NCI-H345 treated with DMSO at 0.1 percent for 48 hours (cell line): ENCODE measurements around the gene RAE1.

ENCODE experiments used
- DNase-seq: peaks from one replicate; lab custom pipeline; 2025; ENCODE audit not compliant: unreplicated experiment; lab: John Stamatoyannopoulos, UW

Gene RAE1

DNA sequence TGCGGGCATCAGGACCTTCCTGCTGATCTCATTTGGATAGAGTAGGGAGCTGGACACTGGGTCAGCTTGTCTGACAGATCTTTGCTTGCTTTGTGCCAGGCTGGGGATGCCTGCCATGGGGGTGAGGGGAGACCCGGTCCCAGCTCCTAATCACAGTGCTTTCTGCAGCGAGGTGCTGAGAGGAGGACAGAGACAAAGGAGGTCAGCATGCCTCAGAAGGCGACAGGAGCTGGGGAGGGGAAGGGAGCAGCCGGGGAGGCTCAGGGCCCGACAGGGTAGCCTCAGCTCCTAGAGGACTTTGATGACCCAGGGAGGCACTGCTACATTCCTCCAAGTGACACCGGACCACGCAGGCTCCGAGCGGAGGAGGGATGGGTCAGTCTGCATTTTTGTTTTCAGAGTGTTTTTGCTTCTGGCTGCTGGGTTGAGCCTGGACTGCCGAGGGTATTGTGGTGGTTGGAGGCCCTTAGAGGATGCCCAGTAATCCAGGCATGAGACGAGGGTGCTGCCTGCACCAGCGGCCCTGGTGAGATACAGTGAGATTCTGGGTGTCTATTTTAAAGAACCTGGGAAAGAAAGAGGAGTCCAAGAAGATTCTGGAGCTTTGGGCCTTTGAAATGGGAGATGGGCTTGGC lies 48.0 kb downstream of the RAE1 start:
- DNase-seq = no peak

DNA sequence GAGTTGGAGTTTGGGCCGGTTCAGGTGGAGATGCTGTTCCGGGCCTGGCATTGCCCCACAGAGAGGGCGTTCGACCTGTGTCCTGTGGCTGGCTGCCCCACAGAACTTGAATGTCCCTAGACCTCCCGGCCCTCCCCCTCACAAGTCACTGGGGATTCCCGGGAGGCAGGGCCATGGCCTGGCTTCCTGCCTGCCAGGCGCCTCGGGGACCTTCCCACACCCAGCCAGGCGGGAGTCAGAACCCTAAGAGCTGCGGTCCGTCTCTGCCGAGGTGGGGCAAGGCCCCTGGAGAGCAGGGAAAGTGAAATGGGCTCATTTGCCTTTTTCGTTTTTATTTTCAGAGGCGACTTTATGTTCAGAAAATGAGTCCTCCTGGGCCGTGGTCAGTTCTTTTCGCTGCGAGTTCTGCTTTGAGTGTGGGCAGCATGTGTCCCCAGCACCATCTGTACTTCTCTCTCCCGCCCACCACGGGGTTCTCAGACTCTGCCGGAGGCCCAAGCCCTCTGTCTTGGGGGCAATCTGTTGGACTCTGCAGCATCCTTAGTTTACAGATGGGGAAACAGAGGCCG lies 48.6 kb downstream of the RAE1 start:
- no peak for DNase-seq

DNA sequence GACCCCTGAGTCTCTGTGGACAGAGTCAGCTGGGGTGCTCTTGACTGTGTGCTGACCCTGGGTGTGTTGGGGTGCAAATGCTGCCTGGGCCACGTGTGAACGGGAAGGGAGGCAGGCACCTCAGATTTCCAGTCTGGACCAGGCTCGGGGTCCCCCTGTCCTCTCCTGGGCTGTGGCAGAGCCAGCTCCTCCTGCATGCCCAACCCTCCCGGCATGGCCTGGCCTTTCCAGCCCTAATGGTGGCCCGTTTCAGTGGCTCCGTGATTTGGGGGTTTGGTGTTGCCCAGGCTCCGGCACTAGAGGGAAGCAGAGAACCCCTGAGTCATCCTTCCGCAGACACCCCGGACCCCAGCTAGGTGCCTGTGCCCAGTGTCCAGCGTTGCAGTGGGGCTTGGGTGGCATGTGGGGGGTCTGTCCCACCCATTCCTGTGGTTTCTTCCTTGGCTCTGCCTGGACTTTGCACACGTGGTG lies 49.2 kb downstream of the RAE1 start:
- DNase-seq = no peak

DNA sequence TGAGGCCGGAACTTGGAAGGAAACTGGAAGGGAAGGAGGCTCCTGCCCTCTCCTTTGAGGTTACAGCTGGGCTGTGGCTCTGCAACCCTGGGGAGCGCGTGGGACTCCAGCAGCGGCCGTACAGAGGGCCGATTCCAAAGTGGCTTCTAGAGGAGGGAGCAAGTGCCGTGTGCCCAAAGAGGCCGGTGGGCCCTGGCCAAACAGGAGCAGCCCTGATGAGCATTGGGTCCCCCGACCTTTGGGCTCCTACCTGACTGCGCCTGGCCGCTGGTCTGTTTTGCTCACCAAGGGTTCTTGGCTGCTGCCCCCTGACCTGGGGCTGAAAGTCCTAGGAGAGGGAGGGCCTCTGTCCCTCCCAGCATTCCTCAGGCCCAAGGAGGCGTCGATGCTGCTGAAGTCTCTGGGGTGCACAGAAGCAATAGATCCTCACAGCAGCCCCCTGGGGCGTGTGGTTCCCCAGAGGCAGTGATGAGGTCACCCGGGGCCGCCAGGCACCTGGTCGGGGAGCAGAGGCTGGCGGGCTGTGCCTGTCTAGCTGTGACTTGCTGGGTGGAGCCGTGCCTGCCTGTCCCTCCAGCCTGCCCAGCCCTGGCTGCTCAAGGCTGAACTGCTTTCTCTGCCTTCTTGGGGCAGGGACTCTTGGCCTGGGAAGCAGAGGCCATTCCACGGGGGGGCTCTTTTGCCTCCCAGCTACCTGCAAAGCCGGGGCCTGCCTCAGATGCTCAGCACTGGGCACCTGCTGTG lies 49.9 kb downstream of the RAE1 start:
- no peak for DNase-seq

DNA sequence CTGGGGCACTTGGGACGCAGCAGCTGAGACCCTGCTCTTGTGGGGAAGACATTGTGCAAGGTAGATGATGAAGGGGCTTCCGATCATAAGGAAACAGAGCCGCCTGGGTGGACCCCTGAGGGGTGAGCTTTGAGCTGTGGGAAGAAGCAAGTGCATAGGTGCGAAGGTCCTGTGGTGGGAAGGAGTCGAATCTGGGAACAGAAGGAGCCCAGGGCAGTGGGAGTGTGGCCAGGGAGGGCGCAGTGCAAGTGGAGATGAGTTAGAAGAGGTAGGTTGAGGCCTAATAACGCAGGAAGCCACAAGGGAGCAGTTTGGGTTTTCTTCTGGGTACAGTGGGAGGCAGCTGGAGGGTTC lies 50.5 kb downstream of the RAE1 start:
- no peak for DNase-seq

DNA sequence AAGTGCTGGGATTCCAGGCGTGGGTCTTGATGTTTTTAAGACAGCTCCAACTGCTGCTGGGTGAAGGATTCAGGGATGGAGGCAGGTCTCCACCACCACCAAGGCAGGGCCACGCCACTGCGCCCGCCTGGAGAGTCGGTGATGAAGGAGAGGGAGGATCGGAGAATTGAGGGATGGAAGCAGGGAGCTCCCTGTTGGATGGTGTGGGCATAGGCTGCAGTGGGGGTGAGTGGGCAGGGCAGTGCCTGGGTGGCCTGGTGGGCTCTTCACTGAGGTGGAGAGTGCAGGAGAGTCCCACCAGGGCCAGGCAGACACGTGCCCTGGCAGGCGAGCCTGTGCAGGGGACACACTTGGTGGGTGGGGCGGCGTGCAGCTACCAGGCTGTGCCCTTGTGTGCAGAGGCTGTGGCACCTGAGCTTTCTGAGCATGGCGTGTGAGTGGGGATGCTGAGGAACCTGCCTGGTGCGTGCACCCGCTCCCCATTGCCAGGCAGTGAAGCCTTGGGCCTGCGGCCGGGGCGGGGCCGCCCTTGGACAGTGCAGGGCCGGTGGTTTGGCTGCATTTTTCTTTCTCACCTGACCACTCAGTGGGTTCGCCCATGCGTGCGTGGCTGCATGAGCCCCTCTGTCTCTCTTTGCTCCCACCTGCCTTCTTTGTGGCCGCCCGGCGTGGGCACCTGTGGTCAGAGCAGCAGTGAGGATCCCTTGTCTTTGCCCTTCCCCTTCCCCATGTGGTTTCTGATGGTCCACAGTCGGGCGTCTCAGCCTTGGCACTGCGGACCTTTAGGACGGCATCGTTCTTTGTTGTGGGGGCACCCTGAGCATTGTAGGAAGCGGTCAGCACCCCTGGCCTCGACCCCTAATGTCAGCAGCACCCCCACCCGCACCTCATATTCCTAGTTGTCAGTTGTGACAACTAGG lies 51.4 kb downstream of the RAE1 start:
- DNase-seq = no peak

DNA sequence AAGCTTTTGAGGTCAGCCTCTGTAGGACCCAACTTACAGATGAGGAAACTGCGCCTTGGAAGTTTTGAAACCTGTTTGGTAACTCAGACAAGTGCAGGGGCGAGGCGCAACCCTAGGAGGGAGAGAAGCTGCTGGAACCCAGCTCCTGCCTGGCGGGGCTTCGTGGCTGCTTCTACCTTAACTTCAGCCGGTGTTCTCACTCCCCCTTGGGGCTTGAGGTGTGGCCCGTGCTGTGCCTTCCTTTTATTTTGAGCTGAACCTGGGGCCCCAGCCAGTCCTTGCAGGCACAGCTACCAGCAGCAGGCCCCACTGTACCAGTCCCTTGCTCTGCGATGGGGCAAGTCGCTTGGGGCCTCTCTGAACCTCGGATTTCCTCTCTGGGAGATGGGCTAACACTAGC lies 52.2 kb downstream of the RAE1 start:
- DNase-seq = no peak

DNA sequence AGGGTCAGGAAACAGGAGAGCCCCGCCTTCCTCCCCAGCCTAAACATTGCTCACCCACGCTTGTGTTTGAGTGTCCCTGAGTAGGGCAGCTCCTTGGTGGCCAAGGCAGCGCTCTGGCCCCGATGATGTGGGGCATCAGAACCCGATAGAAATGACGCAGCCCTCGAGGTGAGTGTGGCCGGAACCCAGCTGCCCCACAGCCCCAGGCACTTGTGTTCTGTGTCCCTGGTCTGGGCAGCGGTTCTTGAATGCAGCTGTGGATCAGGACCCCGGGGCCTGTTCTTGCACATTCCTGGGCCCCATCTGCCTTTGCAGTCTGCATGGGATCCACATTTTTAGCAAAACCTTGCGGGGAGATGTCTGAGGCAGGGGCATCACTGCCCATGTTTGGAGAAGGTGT lies 53.0 kb downstream of the RAE1 start:
- DNase-seq = no peak

DNA sequence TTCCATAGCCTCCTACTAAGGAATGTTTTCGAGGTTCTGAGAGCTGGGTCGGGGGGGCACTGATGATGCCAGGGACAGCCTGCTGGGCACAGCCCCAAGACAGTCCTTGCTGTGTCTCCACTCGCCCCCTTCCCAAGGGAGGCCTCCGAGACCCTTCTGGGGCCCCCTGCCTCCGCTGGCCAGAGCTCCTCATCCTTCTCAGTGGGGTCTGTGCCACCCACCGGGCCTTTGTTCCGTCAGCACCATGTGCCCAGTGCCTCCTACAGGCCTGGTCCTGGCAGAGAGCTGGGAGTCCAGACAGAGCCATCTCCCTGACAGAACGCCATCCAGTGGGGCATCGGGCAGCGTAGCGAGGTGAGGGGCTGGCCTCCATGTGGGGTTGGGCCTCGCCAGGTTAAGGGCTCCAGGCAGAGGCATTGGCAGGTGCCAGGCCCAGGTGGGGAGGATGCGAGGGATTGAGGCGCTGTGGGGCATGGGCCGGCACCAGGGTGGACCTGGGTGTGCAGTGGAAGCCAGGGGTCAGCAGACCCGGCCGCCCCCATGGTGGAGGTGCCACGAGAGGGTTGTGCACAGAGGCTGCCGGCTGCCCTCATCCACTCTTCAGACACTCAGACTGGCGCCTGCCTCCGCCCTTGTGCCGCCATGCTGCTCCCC lies 53.5 kb downstream of the RAE1 start:
- no peak for DNase-seq

DNA sequence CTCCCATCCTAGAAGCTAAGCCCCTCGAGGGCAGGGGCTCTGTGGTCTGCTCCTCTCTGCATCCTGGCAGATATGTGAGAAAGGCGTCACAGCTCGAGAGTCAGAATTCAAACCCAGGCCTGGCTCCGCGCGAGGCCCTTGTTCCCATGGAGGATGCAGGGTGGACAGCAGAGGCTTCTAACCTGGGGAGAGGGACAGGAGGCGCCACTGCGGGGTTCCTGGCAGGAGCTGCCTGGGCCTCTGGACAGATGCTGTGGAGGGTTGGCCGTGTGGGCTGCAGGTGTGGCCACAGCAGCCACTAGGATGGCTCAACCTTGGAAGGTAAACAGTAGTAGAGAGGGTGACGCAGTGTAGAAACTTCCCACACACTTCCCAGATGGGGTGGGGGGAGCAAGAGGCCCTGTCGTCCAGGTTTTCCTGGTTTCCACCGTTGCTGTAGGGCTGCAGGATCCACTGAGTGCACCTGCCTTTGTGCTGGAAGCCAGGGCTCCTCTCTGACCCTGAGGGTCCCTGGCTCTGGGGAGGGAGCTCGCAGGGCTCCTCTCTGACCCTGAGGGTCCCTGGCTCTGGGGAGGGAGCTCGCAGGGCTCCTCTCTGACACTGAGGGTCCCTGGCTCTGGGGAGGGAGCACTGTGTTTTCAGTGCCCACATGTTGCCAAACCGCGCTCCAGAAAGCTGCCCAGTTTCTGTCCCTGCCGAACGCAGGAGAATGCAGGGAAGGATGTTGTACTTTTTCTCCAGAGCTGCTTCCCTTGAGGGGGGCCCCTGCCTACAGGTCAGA lies 54.4 kb downstream of the RAE1 start:
- no peak for DNase-seq

DNA sequence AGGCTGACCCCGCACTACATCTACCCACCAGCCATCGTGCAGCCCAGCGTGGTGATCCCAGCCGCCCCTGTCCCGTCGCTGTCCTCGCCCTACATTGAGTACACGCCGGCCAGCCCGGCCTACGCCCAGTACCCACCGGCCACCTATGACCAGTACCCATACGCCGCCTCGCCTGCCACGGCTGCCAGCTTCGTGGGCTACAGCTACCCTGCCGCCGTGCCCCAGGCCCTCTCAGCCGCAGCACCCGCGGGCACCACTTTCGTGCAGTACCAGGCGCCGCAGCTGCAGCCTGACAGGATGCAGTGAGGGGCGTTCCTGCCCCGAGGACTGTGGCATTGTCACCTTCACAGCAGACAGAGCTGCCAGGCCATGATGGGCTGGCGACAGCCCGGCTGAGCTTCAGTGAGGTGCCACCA lies 56.5 kb downstream of the RAE1 start:
- DNase-seq = no peak

DNA sequence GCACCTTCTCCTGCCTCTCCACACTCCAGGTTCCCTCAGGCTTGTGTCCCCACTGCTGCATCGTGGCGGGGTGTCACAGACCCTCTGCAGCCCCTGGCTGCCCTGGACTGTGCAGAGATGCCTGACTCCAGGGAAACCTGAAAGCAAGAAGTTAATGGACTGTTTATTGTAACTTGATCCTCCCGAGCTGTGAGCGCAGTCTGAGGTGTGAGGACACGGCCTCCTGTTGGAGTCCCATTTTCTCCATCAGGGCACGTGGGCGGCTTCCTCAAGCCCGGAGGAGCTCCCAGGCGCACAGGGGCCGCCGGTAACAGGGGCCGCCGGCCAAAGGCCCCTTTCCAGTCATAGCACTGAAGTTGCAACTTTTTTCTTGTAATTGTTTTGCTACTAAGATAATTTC lies 57.1 kb downstream of the RAE1 start:
- DNase-seq = no peak

DNA sequence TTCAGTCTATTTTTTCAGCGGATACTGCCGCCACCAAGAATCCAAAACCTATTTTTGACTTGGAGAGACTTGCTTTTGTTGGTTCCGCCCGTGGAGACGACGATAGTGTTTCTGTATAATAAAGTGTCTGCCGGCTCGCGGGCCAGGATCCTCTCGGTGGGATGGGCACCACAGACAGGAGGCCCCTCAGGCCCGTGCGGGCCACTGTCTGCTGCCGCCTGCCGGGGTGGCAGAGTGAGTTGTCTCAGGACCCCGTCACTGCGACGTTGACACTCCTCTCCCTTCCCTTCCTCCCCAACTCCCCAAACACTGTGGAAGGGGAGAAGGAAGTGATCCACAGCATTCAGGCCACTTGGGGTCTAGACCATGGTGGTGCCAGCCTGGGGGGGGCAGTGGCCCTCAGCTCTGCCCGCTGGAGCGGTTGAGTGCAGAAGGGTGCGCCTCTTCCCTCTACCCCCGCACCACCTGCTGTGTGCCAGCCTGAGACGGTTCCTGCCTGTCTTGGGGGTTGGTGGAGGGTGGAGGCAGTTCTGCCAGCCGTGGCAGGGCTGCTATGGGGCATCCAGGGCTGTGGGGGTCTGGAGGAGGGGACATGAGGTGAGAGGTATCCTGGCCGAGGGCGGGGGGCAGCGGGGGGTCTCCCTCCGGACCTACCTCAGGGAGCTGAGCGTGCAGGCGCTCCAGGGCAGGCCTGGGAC lies 57.6 kb downstream of the RAE1 start:
- no peak for DNase-seq

DNA sequence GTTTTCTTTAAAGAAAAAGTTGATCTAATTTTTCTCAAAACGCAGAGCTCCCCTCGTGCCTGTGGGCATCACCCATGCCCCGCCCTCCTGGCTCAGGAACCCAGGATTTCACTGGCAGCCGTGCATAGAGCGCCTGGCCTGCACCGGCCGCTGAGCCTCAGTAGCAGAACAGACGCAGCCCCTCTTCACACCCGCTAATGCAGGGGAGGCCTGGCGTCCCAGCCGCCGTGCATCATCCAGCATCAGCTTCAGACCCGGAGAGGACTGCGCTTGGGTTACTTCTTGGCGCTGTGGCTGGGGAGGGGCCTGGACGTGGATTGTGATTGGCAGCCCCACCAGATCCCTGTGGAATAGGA lies 58.2 kb downstream of the RAE1 start:
- DNase-seq = no peak

DNA sequence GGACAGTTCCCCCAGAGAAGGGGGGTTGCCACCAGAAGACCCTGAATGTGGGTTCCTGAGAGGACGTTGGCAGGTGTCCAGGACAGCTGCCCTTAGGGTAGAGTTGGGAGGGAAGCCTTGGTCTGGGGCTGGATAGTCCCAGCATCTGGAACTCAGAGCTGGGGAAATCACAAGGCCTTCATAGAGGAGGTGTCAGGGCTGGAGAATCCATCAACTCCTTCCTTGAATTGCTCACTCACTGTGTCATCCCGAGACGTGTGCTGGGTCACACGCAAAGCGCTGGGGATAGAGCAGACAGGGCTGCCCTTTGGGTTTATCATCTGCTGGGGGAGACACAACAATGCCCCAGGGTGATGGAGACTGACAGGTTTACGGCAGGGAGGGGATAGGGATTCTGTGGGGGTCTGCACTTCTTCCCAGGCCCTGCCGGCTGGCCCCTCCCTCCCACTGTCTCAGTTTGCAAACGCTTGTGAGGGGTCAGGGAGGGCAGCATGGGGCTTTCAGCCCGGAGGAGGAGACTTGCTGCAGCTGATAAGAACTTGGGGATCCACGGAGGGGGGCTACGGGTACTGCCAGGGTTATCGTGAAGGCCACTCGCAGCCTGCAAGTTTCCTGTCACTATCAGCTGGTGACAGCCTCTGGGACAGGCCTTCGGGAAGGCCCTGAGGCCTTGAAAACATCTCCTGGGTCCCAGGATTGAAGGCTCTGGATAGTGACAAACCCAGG lies 58.8 kb downstream of the RAE1 start:
- DNase-seq = no peak

DNA sequence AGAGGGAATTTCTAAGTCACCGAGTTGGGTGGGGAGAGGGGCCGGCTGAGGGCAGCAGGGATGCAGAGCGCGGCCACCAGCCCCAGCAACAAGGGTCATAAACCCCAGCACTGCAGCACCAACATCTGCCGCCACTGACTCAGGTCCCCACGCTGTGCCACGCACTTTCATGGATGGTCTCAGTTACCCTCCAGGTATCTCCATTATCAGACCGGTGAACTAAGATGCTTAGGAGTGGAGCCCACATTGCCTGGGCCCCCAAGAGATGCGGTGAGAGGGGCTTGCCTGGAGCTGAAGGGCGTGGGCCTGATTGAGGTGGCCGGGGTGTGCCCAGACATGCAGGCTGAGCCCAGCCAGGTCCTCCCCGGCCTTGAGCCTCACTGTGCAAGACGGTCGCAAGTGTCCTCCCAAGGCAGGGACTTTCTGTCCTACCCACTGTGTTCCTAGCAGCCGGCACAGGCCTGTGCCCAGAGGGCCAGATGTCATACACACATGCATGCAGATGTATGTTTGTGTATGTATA lies 59.4 kb downstream of the RAE1 start:
- no peak for DNase-seq

DNA sequence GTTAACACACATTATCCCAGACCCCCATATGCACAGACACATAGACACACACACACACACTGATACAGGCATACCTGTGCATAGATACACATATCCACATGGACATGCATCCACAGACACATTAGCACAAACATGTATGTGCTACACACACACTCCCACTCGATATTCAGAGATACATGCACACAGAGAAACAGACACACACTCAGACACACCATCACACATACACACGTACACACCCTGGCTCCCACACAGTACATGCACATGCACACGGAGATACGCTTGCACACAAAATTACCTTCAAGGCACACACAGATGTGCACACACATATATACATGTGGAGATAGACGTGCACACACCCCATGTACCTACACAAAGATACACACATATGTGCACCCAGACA lies 59.9 kb downstream of the RAE1 start:
- no peak for DNase-seq

DNA sequence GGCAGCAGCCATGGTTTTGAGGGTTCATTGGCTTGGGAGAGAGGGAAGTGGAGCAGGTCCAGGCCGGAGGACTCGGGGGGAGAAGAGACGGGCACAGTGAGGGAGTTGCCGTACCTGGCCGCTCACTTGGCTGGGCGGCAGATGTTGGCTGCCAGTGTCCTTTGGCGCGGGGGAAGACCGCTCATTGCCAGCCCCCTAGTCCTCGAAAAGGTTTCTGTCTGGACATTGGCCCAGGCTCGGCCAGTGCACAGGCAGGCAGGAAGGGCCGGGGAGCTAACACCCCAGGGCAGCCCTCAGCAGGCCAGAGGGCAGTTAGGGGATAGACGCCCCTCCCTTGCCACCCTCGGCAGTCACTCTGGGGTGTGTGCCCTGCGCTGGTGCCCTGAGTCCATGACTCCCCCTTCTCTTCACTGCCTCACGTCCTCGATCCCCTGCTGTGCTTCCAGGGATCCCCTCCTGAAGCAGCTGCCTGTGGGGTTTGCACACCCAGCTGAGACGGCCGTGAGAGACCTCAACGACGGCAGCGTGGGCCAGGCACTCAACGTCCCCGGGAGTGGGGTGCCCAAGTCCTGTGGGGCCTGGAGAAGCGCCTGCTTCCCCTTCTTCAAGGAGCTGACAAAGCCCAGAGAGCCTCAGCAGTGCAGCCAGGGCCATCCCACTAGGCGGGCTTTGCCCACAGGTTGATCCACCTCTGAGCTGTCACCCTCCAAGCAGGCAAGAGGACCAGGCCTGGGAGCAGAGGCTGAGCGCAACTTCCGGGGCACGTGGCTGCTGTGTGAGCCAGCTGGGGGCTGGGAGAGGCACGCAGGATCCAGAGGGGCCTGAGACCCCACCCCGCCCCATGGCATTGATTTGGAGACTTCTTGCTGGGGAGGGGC lies 60.6 kb downstream of the RAE1 start:
- DNase-seq = no peak
